K562 (cell line): ENCODE results near the gene SART3. TPM values are rescaled to one million over a fixed set of nuclear protein-coding genes. Genes with fewer than 3 reads are reported as not detected.

Experiments used
- ARID4B ChIP-seq: sonication (generic); formaldehyde crosslinking; IDR thresholded peaks from 2 replicates; pipeline ENCODE4 v1.8.0; 2022; ENCODE audit warnings: mild to moderate bottlenecking, missing genetic modification reagents
- BDP1 ChIP-seq: IDR thresholded peaks from 3 replicates; pipeline ENCODE4 v1.6.1; 2011; ENCODE audit not compliant: insufficient read length, insufficient read depth
- BRF1 ChIP-seq: IDR thresholded peaks from 3 replicates; pipeline ENCODE4 v1.6.1; 2011; ENCODE audit warnings: borderline replicate concordance, mild to moderate bottlenecking; ENCODE audit not compliant: insufficient read length; ENCODE audit errors: extremely low read depth
- CHD1 ChIP-seq: fragments of 200-600 bp; sonication (generic); IDR thresholded peaks from one replicate; pipeline ENCODE4 v1.6.1; 2012; ENCODE audit warnings: mild to moderate bottlenecking, moderate library complexity, low read length, inconsistent platforms
- DMBX1 ChIP-seq: fragments of 250-450 bp; sonication (Bioruptor Pico); IDR thresholded peaks from 2 replicates; pipeline ENCODE4 v1.8.0; 2022; ENCODE audit warnings: inconsistent platforms, mild to moderate bottlenecking, moderate library complexity, borderline replicate concordance
- E2F3 ChIP-seq: fragments of 250-450 bp; sonication (Bioruptor Pico); IDR thresholded peaks from 2 replicates; pipeline ENCODE4 v1.4.0; 2020; ENCODE audit warnings: mild to moderate bottlenecking
- ELF1 ChIP-seq: fragments of 200-800 bp; sonication (Bioruptor generic); IDR thresholded peaks from 2 replicates; pipeline ENCODE4 v1.6.1; 2016; ENCODE audit warnings: missing genetic modification characterization, missing compliant biosample characterization
- ETV1 ChIP-seq: fragments of 450-650 bp; conservative IDR thresholded peaks from 2 replicates; pipeline ENCODE4 v1.6.1; 2016; ENCODE audit warnings: missing genetic modification characterization, control low read depth, low read depth, missing compliant biosample characterization
- HDAC8 ChIP-seq: fragments of 450-650 bp; IDR thresholded peaks from 2 replicates; pipeline ENCODE4 v1.6.1; 2016; ENCODE audit warnings: mild to moderate bottlenecking, missing genetic modification characterization, moderate library complexity, missing compliant biosample characterization
- KAT8 ChIP-seq: fragments of 450-650 bp; IDR thresholded peaks from 2 replicates; pipeline ENCODE4 v1.6.1; 2016; ENCODE audit warnings: low read depth, mild to moderate bottlenecking
- NCOA6 ChIP-seq: fragments of 450-650 bp; IDR thresholded peaks from 2 replicates; pipeline ENCODE4 v1.6.1; 2017; ENCODE audit warnings: mild to moderate bottlenecking
- NR2F6 ChIP-seq: fragments of 450-650 bp; formaldehyde crosslinking; IDR thresholded peaks from 2 replicates; pipeline ENCODE4 v1.4.0; 2020; ENCODE audit warnings: mild to moderate bottlenecking
- NR3C1 ChIP-seq: sonication (generic); formaldehyde crosslinking; IDR thresholded peaks from 2 replicates; pipeline ENCODE4 v1.8.1; 2022; ENCODE audit warnings: missing genetic modification reagents
- NUFIP1 ChIP-seq: fragments of 450-650 bp; IDR thresholded peaks from 2 replicates; pipeline ENCODE4 v1.6.1; 2018; ENCODE audit not compliant: partially characterized antibody
- RFX5 ChIP-seq: IDR thresholded peaks from 2 replicates; pipeline ENCODE4 v1.6.1; 2011; ENCODE audit warnings: low read depth, mild to moderate bottlenecking, improper control_type of control experiment, low read length
- SIRT6 ChIP-seq: IDR thresholded peaks from one replicate; pipeline ENCODE4 v1.6.1; 2012; ENCODE audit warnings: low read depth, mild to moderate bottlenecking, control low read depth, inconsistent platforms, low read length, moderate library complexity
- SRSF9 ChIP-seq: fragments of 200-400 bp; formaldehyde crosslinking; IDR thresholded peaks from 2 replicates; pipeline ENCODE4 v1.6.1; 2017; ENCODE audit warnings: low read depth, low read length, borderline replicate concordance
- ZBTB33 ChIP-seq: sonication (generic); formaldehyde crosslinking; IDR thresholded peaks from 2 replicates; pipeline ENCODE4 v1.8.1; 2023; ENCODE audit warnings: mild to moderate bottlenecking, missing genetic modification reagents
- ZNF121 ChIP-seq: sonication (generic); formaldehyde crosslinking; conservative IDR thresholded peaks from 2 replicates; pipeline ENCODE4 v1.8.0; 2022; ENCODE audit warnings: missing genetic modification reagents
- ZNF253 ChIP-seq: fragments of 250-450 bp; sonication (Bioruptor Pico); conservative IDR thresholded peaks from 2 replicates; pipeline ENCODE4 v1.6.1; 2021; ENCODE audit warnings: mild to moderate bottlenecking
- polyA plus RNA-seq, 8 experiments: library from polyadenylated mRNA; depleted of rRNA in 4 of 8; stranded (reverse) in 5 of 8; unstranded in 3 of 8; fragments of >200 nt; fragmentation: Nextera tagmentation in 2 of 8; fragmentation: Illumina TruSeq in 1 of 8; extraction: Ambion mirVana in 2 of 8; extraction: Trizol in 1 of 8; gene quantifications; 2 replicates each; pipeline versions ENCODE4 v1.2.1 to v1.2.3, GENCODE V29; 2011 to 2014; ENCODE audit warnings: inconsistent platforms in 1 of 8, missing spikeins in 1 of 8
- total RNA-seq, 7 experiments: library from RNA; depleted of rRNA in 6 of 7; stranded (reverse); fragments of >200 nt in 6 of 7; fragmentation: Illumina TruSeq in 2 of 7; extraction: Trizol in 2 of 7; gene quantifications; 2 replicates each; pipeline versions ENCODE4 v1.2.1 to v1.2.3, GENCODE V29; 2011 to 2021; ENCODE audit warnings: low replicate concordance in 1 of 7
- TF ChIP-seq, protein P1 (sequence below): sonication (generic); IDR thresholded peaks from 2 replicates; pipeline ENCODE4 v1.6.1; 2016

The SART3 gene
- total and polyA plus RNA-seq, 9 of the 15 experiments (the other 6 are each of a cell fraction or from before 2014, with no cell fraction given): 8.9 to 167 (median 56.7) TPM

- no peak for TF ChIP-seq NR3C1 (CRISPR knock-in tag)
- no peak for TF ChIP-seq DMBX1 (CRISPR knock-in tag)
- TF ChIP-seq NR2F6 (CRISPR knock-in tag): no peak
- no peak for TF ChIP-seq BRF1
- no peak for TF ChIP-seq HDAC8 (tag)
- no peak for TF ChIP-seq NUFIP1
- TF ChIP-seq, protein P1, sequence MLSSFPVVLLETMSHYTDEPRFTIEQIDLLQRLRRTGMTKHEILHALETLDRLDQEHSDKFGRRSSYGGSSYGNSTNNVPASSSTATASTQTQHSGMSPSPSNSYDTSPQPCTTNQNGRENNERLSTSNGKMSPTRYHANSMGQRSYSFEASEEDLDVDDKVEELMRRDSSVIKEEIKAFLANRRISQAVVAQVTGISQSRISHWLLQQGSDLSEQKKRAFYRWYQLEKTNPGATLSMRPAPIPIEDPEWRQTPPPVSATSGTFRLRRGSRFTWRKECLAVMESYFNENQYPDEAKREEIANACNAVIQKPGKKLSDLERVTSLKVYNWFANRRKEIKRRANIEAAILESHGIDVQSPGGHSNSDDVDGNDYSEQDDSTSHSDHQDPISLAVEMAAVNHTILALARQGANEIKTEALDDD: no peak
- TF ChIP-seq ARID4B (CRISPR knock-in tag): no peak
- no peak for TF ChIP-seq E2F3 (CRISPR knock-in tag)
- no peak for TF ChIP-seq ZNF253
- TF ChIP-seq SIRT6: no peak
- TF ChIP-seq ZNF121 (CRISPR knock-in tag): no peak
- no peak for TF ChIP-seq KAT8
- TF ChIP-seq ZBTB33 (CRISPR knock-in tag): no peak; the same call in 1 of the 2 replicates
- no peak for TF ChIP-seq CHD1
- TF ChIP-seq ELF1 (tag): peak; percentile 96
- no peak for TF ChIP-seq BDP1
- peak; percentile 91 for TF ChIP-seq ETV1
- TF ChIP-seq RFX5: no peak
- TF ChIP-seq NCOA6: no peak
- no peak for TF ChIP-seq SRSF9
Measured at GRCh38 chr12:108560752-108561719, at the start of gene SART3 (continued).
